Ascending aorta (tissue), 2 donors: ENCODE measurements around the gene ARID3B. TPM values are rescaled to one million over a fixed set of nuclear protein-coding genes. Genes with fewer than 3 reads are reported as not detected.

Source experiments
- DNase-seq, 2 donors: peaks; one replicate each; pipeline ENCODE4 v3.0.0-alpha.2; 2019; ENCODE audit warnings: low spot score in 2 of 2
- H3K27ac ChIP-seq, 2 donors: fragments of 200-600 bp; sonication (generic); one replicate each; pipeline ENCODE4 v1.5.1; 2016 to 2017; ENCODE audit warnings: mild to moderate bottlenecking in 1 of 2
- H3K27me3 ChIP-seq: fragments of 200-600 bp; sonication (generic); one replicate; pipeline ENCODE4 v1.5.1; 2017
- H3K36me3 ChIP-seq, 2 donors: fragments of 200-600 bp; sonication (generic); one replicate each; pipeline ENCODE4 v1.5.1; 2016
- H3K4me1 ChIP-seq, 2 donors: fragments of 200-600 bp; sonication (generic); one replicate each; pipeline ENCODE4 v1.5.1; 2016 to 2017; ENCODE audit warnings: mild to moderate bottlenecking in 1 of 2
- H3K4me3 ChIP-seq, 2 donors: fragments of 200-600 bp; sonication (generic); one replicate each; pipeline ENCODE4 v1.5.1; 2016 to 2017; ENCODE audit warnings: mild to moderate bottlenecking in 1 of 2
- H3K9me3 ChIP-seq, 2 donors: fragments of 200-600 bp; sonication (generic); one replicate each; pipeline ENCODE4 v1.5.1; 2016
- intact Hi-C: fragments of 100-400 bp; cut with DNase I; formaldehyde crosslinking; loops from one replicate; pipeline ENCODE4 v1.15.1; 2023
- total RNA-seq: library from RNA; depleted of rRNA; stranded (reverse); fragments of >200 nt; gene quantifications from one replicate; pipeline ENCODE4 v1.1.0, GENCODE V29; 2016
- TF ChIP-seq, protein P1 (sequence below), 3 experiments: fragments of 200-600 bp in 2 of 3; fragments of 450-650 bp in 1 of 3; sonication (generic) in 2 of 3; IDR thresholded peaks; one replicate each; pipeline ENCODE4 v1.5.1; 2016 to 2019; ENCODE audit warnings: antibody characterized with exemption in 3 of 3, mild to moderate bottlenecking in 1 of 3, moderate library complexity in 1 of 3

The ARID3B gene
- total RNA-seq, 1 donor from 2014 or later = 13.3 TPM

DNA sequence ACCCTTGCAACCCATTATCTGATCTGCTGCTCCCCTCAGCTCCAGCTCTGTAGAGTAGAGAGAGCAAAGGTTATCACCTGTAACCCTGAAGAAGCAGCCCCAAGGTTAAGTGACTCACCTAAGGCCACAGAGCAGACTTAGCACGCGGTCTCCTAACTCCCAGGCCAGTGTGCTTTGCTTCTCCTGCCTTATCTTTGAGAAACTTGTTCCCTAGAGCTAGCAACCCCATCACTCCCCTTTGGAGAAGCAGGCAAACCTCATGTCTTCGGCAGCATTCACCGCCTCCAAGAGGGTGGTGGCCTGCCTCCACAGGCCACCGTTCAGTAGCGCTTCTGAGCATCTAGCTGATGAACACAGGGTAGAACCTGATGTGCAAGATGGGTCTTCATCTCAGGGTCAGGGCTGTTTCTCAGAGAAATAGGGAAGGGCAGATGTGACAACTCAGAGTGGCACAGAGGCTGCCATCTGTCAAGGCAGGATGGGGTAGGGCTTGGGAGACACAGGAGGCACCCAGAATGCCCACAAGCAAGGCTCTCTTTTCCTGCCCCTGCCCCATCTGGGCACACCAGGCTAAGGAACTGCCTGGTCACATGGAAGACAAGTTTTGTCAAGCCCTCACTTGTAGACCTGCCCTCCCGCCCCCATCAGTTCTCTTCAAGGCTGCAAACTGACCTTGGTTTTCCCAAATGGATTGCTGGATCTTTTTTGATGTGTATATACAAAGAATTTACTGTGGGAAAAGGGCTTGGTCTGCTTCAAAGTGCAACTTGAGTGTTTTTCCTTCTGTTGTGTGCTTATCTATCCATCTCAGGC lies 39.7 kb downstream of the ARID3B start:
- Histone ChIP-seq H3K4me3 (no peak overlapping the region), H3K27ac (no peak overlapping the region), H3K9me3 (no peaks in the 10 kb centered on the region), H3K4me1 (no peaks in the 10 kb centered on the region), H3K36me3 (peaks cover 20 to 57% of the 10 kb centered on the region in 2 donors), H3K27me3 (no peaks in the 10 kb centered on the region)
- TF ChIP-seq, protein P1, sequence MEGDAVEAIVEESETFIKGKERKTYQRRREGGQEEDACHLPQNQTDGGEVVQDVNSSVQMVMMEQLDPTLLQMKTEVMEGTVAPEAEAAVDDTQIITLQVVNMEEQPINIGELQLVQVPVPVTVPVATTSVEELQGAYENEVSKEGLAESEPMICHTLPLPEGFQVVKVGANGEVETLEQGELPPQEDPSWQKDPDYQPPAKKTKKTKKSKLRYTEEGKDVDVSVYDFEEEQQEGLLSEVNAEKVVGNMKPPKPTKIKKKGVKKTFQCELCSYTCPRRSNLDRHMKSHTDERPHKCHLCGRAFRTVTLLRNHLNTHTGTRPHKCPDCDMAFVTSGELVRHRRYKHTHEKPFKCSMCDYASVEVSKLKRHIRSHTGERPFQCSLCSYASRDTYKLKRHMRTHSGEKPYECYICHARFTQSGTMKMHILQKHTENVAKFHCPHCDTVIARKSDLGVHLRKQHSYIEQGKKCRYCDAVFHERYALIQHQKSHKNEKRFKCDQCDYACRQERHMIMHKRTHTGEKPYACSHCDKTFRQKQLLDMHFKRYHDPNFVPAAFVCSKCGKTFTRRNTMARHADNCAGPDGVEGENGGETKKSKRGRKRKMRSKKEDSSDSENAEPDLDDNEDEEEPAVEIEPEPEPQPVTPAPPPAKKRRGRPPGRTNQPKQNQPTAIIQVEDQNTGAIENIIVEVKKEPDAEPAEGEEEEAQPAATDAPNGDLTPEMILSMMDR (IDR thresholded peaks at IDR 0.05) = no peak
- intact Hi-C loops = no loop called here
- no peak for DNase-seq

DNA sequence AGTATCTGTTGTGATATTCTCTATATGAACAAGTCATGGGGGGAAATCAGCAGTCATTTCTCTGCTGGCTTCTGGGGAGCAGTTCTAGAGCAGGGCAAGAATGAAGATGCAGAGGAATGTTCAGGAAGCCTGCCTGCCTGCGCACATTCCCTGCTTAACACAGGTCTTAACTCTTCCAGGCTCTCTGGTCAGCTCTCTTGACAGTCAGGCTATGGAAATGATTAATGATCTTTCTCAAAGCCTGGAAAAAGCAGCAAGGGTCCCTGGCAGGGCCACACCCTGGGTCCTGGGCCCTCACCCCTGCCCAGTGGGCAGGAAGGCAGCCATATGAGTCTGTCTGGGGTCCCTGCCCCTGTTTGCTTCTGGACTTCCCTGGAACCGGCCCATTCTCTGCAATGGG lies 43.2 kb downstream of the ARID3B start:
- TF ChIP-seq, protein P1 (IDR thresholded peaks at IDR 0.05) = no peak
- intact Hi-C loops = no loop called here
- peak in 1 of 2 donors; percentile 33 for DNase-seq
- Histone ChIP-seq H3K4me3 (no peak overlapping the region), H3K36me3 (peaks cover 0 to 27% of the 10 kb centered on the region in 2 donors), H3K27me3 (no peaks in the 10 kb centered on the region), H3K4me1 (peaks cover 0 to 7% of the 10 kb centered on the region in 2 donors), H3K27ac (no peak overlapping the region), H3K9me3 (no peaks in the 10 kb centered on the region)

DNA sequence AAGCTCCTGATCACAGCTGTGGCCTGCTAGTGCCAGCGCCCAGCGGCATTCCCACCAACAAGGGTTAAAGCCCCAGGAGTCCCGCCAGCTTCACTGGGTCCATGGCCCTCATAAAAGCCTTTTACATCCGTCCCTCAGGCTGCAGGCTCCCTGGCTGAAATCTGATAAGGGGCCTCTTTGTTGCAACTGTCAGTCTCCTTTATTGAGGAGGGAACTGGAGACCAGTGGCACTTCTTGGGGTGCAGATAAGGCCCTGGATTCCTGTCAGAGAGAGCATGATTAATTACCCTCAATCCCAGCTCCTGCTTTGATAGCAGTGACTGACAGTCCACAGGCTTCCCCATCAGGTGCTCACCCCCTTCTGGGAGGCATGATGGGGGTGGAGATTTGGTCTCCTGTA lies 43.8 kb downstream of the ARID3B start:
- intact Hi-C loops = no loop called here
- no peaks in the 10 kb centered on the region for H3K9me3 ChIP-seq
- TF ChIP-seq, protein P1 (IDR thresholded peaks at IDR 0.05) = no peak
- no peak overlapping the region for H3K4me3 ChIP-seq
- peaks cover 0 to 8% of the 10 kb centered on the region in 2 donors for H3K4me1 ChIP-seq
- DNase-seq = peak in 1 of 2 donors; percentile 43
- peaks cover 0 to 24% of the 10 kb centered on the region in 2 donors for H3K36me3 ChIP-seq
- no peak overlapping the region for H3K27ac ChIP-seq
- H3K27me3 ChIP-seq = no peaks in the 10 kb centered on the region

DNA sequence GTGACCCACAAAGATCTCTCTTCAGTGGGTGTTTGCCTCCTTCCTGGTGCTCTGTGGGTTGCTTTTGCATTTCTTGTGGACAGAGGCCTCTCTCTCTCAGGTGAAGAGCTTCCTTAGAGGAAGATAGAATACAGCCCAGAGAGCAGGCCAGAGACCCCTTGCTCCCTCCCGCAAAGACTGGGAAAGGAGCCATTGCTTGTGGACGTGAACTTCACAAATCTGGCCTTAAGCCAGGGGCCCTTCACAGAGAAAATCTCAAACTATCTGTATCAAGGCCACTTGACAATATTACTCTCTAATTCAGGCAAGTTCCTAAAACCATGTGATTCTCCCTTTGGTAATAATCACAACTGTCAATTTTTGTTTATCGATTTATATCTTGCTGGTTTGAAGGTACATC lies 44.2 kb downstream of the ARID3B start:
- Histone ChIP-seq H3K36me3 (peaks cover 0 to 28% of the 10 kb centered on the region in 2 donors), H3K27ac (no peak overlapping the region), H3K9me3 (no peaks in the 10 kb centered on the region), H3K4me3 (no peak overlapping the region), H3K27me3 (no peaks in the 10 kb centered on the region), H3K4me1 (peaks cover 0 to 8% of the 10 kb centered on the region in 2 donors)
- peak in 1 of 2 donors; percentile 41 for DNase-seq
- intact Hi-C loops = no loop called here
- TF ChIP-seq, protein P1 (IDR thresholded peaks at IDR 0.05) = no peak

DNA sequence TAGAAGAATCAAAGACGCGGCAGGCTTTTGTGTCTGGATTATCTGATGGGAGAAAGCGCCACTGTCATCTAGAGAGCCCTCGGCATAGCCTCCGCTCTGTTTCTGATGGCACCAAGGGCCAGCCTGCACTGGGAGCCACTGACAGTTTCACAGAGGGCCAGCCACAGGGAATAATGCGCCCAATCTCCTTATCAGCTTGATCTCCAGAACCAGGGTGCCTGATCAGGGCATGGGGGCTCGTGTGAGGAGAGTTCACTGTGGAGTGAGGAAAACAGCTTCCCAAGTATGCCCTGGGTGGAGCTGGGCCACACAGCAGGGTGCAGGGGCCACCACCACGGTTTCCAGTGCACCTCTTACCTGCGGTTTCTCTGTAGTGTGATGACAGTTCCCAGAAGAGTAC lies 44.8 kb downstream of the ARID3B start:
- Histone ChIP-seq H3K4me1 (peaks cover 0 to 8% of the 10 kb centered on the region in 2 donors), H3K9me3 (no peaks in the 10 kb centered on the region), H3K4me3 (no peak overlapping the region), H3K27me3 (no peaks in the 10 kb centered on the region), H3K27ac (no peak overlapping the region), H3K36me3 (peaks cover 2 to 28% of the 10 kb centered on the region in 2 donors)
- DNase-seq = no peak
- TF ChIP-seq, protein P1 (IDR thresholded peaks at IDR 0.05) = no peak
- intact Hi-C loops = no loop called here
